Choroid plexus epithelial cell (primary cell): Measurements from ENCODE around the gene MLC1.
A peak's percentile ranks its signal among the peaks of the same experiment; 100 is the strongest.

ENCODE experiments used
- DNase-seq: peaks from one replicate; pipeline ENCODE4 v3.0.0-alpha.2; 2010; ENCODE audit warnings: low read depth
- H3K4me3 ChIP-seq: 2 replicates; pipeline ENCODE4 v1.5.1; 2011; ENCODE audit warnings: low read depth, mild to moderate bottlenecking, control low read depth, low read length, moderate library complexity
- TF ChIP-seq, protein P1 (sequence below): conservative IDR thresholded peaks from 2 replicates; pipeline ENCODE4 v1.5.1; 2011; ENCODE audit warnings: low read depth, mild to moderate bottlenecking, control low read depth, inconsistent platforms, low read length, moderate library complexity

MLC1 gene

DNA sequence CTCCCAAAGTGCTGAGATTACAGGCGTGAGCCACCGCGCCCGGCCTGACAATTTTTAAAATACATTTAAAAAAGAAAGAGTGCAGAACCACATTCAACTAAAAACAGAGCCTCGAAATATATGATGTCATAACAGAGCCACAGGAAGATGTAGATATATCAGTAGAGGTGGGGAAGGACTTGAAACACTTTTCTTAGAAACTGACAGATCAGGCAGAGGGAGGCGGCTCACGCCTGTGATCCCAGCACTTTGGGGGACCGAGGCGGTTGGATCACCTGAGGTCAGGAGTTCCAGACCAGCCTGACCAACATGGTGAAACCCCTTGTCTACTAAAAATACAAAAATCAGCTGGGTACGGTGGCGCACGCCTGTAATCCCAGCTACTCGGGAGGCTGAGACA lies 7.0 kb downstream of the MLC1 start:
- DNase-seq: no peak
- TF ChIP-seq, protein P1, sequence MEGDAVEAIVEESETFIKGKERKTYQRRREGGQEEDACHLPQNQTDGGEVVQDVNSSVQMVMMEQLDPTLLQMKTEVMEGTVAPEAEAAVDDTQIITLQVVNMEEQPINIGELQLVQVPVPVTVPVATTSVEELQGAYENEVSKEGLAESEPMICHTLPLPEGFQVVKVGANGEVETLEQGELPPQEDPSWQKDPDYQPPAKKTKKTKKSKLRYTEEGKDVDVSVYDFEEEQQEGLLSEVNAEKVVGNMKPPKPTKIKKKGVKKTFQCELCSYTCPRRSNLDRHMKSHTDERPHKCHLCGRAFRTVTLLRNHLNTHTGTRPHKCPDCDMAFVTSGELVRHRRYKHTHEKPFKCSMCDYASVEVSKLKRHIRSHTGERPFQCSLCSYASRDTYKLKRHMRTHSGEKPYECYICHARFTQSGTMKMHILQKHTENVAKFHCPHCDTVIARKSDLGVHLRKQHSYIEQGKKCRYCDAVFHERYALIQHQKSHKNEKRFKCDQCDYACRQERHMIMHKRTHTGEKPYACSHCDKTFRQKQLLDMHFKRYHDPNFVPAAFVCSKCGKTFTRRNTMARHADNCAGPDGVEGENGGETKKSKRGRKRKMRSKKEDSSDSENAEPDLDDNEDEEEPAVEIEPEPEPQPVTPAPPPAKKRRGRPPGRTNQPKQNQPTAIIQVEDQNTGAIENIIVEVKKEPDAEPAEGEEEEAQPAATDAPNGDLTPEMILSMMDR: no peak
- no peak overlapping the region for H3K4me3 ChIP-seq

- no peak overlapping the region for H3K4me3 ChIP-seq
- DNase-seq: no peak
- TF ChIP-seq, protein P1: no peak
Measured at GRCh38 chr22:50076646-50077535, 8.3 kb downstream of the MLC1 start.

DNA sequence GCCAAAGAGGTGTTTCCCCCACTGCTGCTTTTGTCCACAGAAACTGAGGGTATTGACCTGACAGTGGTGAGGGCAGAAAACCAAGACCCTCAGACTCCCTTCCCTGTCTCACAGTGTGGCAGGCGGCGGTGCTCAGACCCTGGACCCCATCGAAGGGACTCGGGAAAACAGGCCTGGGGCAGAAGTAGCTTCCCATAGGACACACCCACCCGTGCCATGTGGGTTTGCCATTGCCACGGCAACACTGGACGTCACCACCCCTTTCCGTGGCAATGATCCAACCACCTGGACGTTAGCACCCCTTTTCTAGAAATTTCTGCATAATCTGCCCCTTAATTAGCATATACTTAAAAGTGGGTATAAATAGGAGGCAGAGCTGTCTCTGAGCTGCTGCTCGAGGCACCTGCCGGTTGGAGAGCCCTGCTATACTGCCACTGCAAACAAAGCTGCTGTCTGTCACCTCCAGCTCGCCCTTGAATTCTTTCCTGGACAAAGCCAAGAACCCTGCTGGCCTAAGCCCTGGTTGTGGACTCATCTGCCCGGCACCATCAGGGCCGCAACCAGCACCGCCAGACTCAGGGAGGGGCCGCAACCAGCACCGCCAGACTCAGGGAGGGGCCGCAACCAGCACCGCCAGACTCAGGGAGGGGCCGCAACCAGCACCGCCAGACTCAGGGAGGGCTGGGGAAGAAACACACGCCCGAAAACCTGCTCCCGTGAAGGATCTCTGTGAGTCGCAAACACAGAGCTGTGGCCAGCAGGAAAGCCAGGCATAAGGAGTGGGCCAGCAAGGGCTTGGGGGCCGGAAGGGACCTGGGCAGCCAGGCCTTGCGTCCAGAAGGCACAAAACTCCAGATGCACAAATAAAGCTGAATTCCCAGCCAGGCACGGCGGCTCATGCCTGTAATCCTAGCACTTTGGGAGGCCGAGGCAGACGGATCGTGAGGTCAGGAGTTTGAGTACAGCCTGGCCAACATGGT lies 10.4 kb downstream of the MLC1 start:
- TF ChIP-seq, protein P1: no peak

GRCh38 chr22:50074056-50074455 lies 11.2 kb downstream of the MLC1 start:
- TF ChIP-seq, protein P1: no peak
- H3K4me3 ChIP-seq: no peak overlapping the region
- no peak for DNase-seq

More for the DNA sequence above, 10.4 kb downstream of the MLC1 start:
- H3K4me3 ChIP-seq: no peak overlapping the region
- DNase-seq: peak; percentile 11

DNA sequence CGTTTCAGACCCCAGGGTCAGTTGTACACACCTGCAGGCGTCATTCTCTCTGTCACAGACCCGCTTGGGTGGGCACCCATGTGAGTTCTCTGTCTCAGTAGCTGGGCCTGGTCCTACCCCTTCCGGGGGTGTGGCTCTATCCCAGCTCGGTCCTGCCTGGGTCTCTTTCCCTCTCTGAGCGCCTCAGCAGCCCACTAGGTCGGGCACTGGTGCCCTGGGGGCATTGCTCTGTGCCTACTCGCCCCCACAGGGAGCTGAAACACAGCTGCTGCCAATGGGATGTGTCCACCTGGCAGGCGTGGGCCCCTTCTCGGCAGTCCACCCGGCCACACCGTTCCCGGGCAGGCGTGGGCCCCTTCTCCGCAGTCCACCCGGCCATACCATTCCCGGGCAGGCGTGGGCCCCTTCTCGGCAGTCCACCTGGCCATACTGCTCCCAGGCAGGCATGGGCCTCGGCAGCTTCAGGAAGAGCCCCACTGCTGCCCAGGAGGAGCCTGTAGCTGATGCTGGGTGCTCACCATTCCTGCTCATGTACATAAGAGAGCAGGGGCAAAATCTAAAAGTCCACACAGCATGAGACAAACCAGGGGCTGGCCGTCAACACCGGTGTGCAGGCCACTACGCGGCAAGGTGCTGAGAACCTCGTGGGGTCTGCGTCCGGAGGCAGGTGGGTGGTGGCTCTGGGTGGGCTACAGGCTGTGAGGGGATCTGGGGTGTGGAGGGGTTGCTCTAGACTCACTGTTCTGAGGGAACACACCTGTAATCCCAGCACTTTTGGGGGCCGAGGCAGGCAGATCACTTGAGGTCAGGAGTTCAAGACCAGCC lies 12.3 kb downstream of the MLC1 start:
- no peak for DNase-seq
- TF ChIP-seq, protein P1: no peak
- no peak overlapping the region for H3K4me3 ChIP-seq

DNA sequence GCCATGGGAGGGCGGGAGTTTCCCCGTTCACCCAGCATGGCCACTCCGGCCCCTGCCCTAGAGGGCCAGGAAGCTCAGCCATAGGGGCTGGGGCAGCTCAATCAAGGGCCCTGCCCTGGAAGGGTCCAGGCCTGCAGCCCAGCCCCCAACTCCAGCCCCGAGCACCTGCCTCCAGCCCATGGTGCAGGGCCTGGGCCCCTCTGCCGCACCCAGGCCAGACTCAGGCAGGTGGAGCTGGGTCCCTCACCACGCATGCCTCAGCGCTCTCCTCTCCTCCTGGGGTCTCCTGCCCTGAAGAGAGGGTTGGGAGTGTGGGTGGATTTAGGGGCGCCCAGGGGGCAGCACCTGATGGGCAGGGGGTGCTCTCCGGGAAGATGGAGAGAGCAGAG lies 13.1 kb downstream of the MLC1 start:
- DNase-seq: no peak
- TF ChIP-seq, protein P1: no peak
- no peak overlapping the region for H3K4me3 ChIP-seq
